Upper lobe of left lung (tissue), 4 donors: ENCODE data around the gene PLEKHA5.

Source experiments
- CTCF ChIP-seq, 6 experiments: fragments of 450-650 bp in 4 of 6; fragments of 200-600 bp in 2 of 6; sonication (generic) in 2 of 6; IDR thresholded peaks; one replicate each; pipeline ENCODE4 v1.5.1; 2016 to 2019; ENCODE audit warnings: antibody characterized with exemption in 6 of 6
- POLR2A ChIP-seq, 4 donors: fragments of 450-650 bp; IDR thresholded peaks; one replicate each; pipeline ENCODE4 v1.5.1; 2016 to 2017; ENCODE audit warnings: antibody characterized with exemption in 4 of 4, mild to moderate bottlenecking in 2 of 4
- POLR2AphosphoS5 ChIP-seq, 2 donors: sonication (generic); formaldehyde crosslinking; IDR thresholded peaks; one replicate each; pipeline ENCODE4 v1.5.1; 2017; ENCODE audit warnings: antibody characterized with exemption in 2 of 2

- no peak for TF ChIP-seq CTCF (IDR thresholded peaks at IDR 0.05)
- TF ChIP-seq POLR2A (IDR thresholded peaks at IDR 0.05), result no peak
- no peak for TF ChIP-seq POLR2AphosphoS5 (IDR thresholded peaks at IDR 0.05)
These were observed 44.4 kb upstream of the PLEKHA5 start for GRCh38 chr12:19085090-19085489.
